Esophagus muscularis mucosa (tissue), 4 donors: Measurements from ENCODE around the gene MRPS11. TPM values are rescaled to one million over a fixed set of nuclear protein-coding genes. Genes with fewer than 3 reads are reported as not detected.
A peak's percentile ranks its signal among the peaks of the same experiment; 100 is the strongest.
"Not testable (repeated sequence)": the region's sequence is repeated elsewhere in the genome, so short reads cannot be mapped to it uniquely, and the experiment has no call there.

Experiments
- DNase-seq: peaks from one replicate; pipeline ENCODE4 v3.0.0-alpha.2; 2017; ENCODE audit errors: extremely low spot score
- H3K27ac ChIP-seq, 4 donors: fragments of 200-600 bp; sonication (generic); replicated peaks in 1 of 4; 1 replicate in 3 of 4; 2 replicates in 1 of 4; pipeline ENCODE4 v1.5.1; 2016 to 2019; ENCODE audit warnings: mild to moderate bottlenecking in 1 of 4
- H3K27me3 ChIP-seq, 4 donors: fragments of 200-600 bp; sonication (generic); one replicate each; pipeline versions ENCODE4 v1.5.1 to v1.6.0; 2016 to 2019
- H3K36me3 ChIP-seq, 4 donors: fragments of 200-600 bp; sonication (generic); one replicate each; pipeline ENCODE4 v1.5.1; 2016 to 2019
- H3K4me1 ChIP-seq, 4 donors: fragments of 200-600 bp; sonication (generic); one replicate each; pipeline ENCODE4 v1.5.1; 2016 to 2019
- H3K4me3 ChIP-seq, 4 donors: fragments of 200-600 bp; sonication (generic); 1 replicate in 2 of 4; 2 replicates in 2 of 4; pipeline ENCODE4 v1.5.1; 2016 to 2019; ENCODE audit warnings: mild to moderate bottlenecking in 4 of 4, moderate library complexity in 1 of 4
- H3K9me3 ChIP-seq, 4 donors: fragments of 200-600 bp; sonication (generic); 1 replicate in 3 of 4; 2 replicates in 1 of 4; pipeline ENCODE4 v1.5.1; 2016 to 2019
- CTCF ChIP-seq, 3 experiments: fragments of 200-600 bp in 2 of 3; fragments of 450-650 bp in 1 of 3; sonication (generic) in 2 of 3; IDR thresholded peaks; one replicate each; pipeline ENCODE4 v1.5.1; 2017 to 2019; ENCODE audit warnings: antibody characterized with exemption in 3 of 3, mild to moderate bottlenecking in 2 of 3, moderate library complexity in 1 of 3
- EP300 ChIP-seq: sonication (generic); formaldehyde crosslinking; IDR thresholded peaks from one replicate; pipeline ENCODE4 v1.6.1; 2017; ENCODE audit warnings: antibody characterized with exemption
- POLR2A ChIP-seq: fragments of 450-650 bp; IDR thresholded peaks from one replicate; pipeline ENCODE4 v1.6.1; 2017; ENCODE audit warnings: antibody characterized with exemption, moderate library complexity, mild to moderate bottlenecking, low read depth
- POLR2AphosphoS5 ChIP-seq, 2 donors: sonication (generic); formaldehyde crosslinking; IDR thresholded peaks; one replicate each; pipeline ENCODE4 v1.6.1; 2017; ENCODE audit warnings: antibody characterized with exemption in 2 of 2
- WGBS: methylation state at CpG from one replicate; pipeline ENCODE4 v1.1.5; 2018; 5-methylcytosine and 5-hydroxymethylcytosine counted together
- intact Hi-C: fragments of 100-400 bp; cut with DNase I; formaldehyde crosslinking; loops from one replicate; pipeline ENCODE4 v1.15.1; 2023
- total RNA-seq, 4 donors: library from RNA; depleted of rRNA; stranded (reverse); fragments of >200 nt; gene quantifications; one replicate each; pipeline versions ENCODE4 v1.1.0 to v1.2.1, GENCODE V29; 2016

The MRPS11 gene
- total RNA-seq, 4 donors from 2014 or later = 25.7 to 44.9 (median 34.2) TPM

DNA sequence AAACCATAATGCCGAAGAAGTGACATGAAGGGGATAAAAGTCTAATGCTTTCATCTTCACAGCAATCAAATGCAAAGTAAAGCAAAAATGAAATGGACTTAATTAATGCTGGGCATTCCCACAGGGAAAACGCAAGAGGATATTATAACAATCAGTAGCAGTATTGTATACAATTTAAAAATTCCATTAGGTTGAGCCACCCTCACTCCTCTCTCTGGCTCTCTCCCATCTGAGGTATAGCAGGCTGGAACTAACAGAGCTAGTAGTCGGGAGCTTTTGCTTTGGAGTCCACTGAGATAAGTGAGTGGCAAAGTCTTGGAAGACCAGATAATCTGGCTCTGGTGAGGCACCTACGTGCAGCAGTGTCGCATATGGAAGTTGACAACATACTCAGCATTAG, 45.1 kb downstream of the MRPS11 start:
- Histone ChIP-seq H3K4me1 (no peaks in the 10 kb centered on the region), H3K27ac (no peak overlapping the region), H3K9me3 (no peaks in the 10 kb centered on the region), H3K27me3 (no peaks in the 10 kb centered on the region), H3K36me3 (peaks cover 28 to 79% (median 64%) of the 10 kb centered on the region in 4 donors), H3K4me3 (no peak overlapping the region)
- peak; percentile 47 for DNase-seq
- TF ChIP-seq CTCF (IDR thresholded peaks at IDR 0.05) = no peak
- no peak for TF ChIP-seq EP300
- TF ChIP-seq POLR2A = no peak
- TF ChIP-seq POLR2AphosphoS5 (IDR thresholded peaks at IDR 0.05) = no peak
- intact Hi-C loops = no loop called here
- 81% methylated on average over 5 of the region's 5 CpGs for WGBS

- H3K27ac ChIP-seq = no peak overlapping the region
- H3K9me3 ChIP-seq = no peaks in the 10 kb centered on the region
- no peak for TF ChIP-seq POLR2A
- TF ChIP-seq CTCF (IDR thresholded peaks at IDR 0.05) = no peak
- no peak for TF ChIP-seq POLR2AphosphoS5 (IDR thresholded peaks at IDR 0.05)
- TF ChIP-seq EP300 = no peak
- peaks cover 22 to 73% (median 58%) of the 10 kb centered on the region in 4 donors for H3K36me3 ChIP-seq
- no peaks in the 10 kb centered on the region for H3K4me1 ChIP-seq
- intact Hi-C loops = no loop called here
- H3K27me3 ChIP-seq = no peaks in the 10 kb centered on the region
- 84% methylated on average over 5 of the region's 5 CpGs for WGBS
- DNase-seq = no peak
- H3K4me3 ChIP-seq = no peak overlapping the region
These were observed 45.7 kb downstream of the MRPS11 start for GRCh38 chr15:88513195-88513594.

- no peak overlapping the region for H3K27ac ChIP-seq
- no peak for TF ChIP-seq EP300
- no peak for DNase-seq
- 94% methylated on average over 3 of the region's 3 CpGs for WGBS
- peaks cover 0 to 27% (median 16%) of the 10 kb centered on the region in 4 donors for H3K36me3 ChIP-seq
- no peaks in the 10 kb centered on the region for H3K4me1 ChIP-seq
- intact Hi-C loops = no loop called here
- H3K27me3 ChIP-seq = no peaks in the 10 kb centered on the region
- H3K9me3 ChIP-seq = no peaks in the 10 kb centered on the region
- H3K4me3 ChIP-seq = no peak overlapping the region
These were observed 51.4 kb downstream of the MRPS11 start for GRCh38 chr15:88518903-88519302.

DNA sequence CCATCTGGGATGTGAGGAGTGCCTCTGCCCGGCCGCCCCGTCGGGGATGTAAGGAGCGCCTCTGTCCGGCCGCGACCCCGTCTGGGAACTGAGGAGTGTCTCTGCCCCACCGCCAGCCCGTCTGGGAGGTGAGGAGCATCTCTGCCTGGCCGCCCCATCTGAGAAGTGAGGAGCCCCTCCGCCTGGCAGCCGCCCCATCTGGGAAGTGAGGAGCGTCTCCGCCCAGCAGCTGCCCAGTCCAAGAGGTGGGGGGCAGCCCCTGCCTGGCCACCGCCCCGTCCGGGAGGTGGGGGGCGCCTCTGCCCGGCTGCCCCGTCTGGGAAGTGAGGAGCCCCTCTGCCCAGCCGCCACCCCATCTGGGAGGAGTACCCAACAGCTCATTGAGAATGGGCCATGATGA, 56.6 kb downstream of the MRPS11 start:
- H3K27me3 ChIP-seq, H3K9me3 ChIP-seq, H3K4me1 ChIP-seq, intact Hi-C loops, H3K4me3 ChIP-seq, DNase-seq, H3K27ac ChIP-seq: not testable (repeated sequence)
- 98% methylated on average over 7 of the region's 23 CpGs for WGBS
- H3K36me3 ChIP-seq = peaks cover 7 to 43% (median 16%) of the 10 kb centered on the region in 4 donors

DNA sequence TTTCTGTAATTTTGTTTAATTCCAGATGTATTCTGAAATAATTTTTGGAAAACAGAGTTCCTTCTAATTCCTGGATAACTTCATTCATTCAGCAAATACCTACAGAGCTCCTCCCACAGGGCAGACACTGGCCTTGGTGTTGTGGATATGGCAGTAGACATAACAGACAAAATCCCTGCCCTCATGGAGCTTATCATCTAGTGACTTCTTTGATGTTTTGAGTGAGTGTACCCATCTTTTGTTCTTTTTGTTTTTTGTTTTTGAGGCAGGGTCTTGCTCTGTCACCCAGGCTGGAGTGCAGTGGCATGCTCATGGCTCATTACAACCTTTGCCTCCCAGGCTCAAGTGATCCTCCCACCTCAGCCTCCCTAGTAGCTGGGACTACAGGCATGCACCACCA, 57.9 kb downstream of the MRPS11 start:
- H3K4me1 ChIP-seq = no peaks in the 10 kb centered on the region
- no peaks in the 10 kb centered on the region for H3K27me3 ChIP-seq
- no peak for DNase-seq
- intact Hi-C loops = no loop called here
- H3K9me3 ChIP-seq = no peaks in the 10 kb centered on the region
- H3K4me3 ChIP-seq = no peak overlapping the region
- TF ChIP-seq POLR2A = no peak
- no peak for TF ChIP-seq POLR2AphosphoS5 (IDR thresholded peaks at IDR 0.05)
- TF ChIP-seq CTCF (IDR thresholded peaks at IDR 0.05) = no peak
- no peak for TF ChIP-seq EP300
- peaks cover 8 to 56% (median 23%) of the 10 kb centered on the region in 4 donors for H3K36me3 ChIP-seq
- no peak overlapping the region for H3K27ac ChIP-seq

GRCh38 chr15:88526247-88526879, 58.9 kb downstream of the MRPS11 start:
- Histone ChIP-seq H3K4me3 (no peak overlapping the region), H3K27me3 (no peaks in the 10 kb centered on the region), H3K9me3 (no peaks in the 10 kb centered on the region), H3K27ac (no peak overlapping the region), H3K4me1 (no peaks in the 10 kb centered on the region), H3K36me3 (peaks cover 17 to 66% (median 32%) of the 10 kb centered on the region in 4 donors)
- TF ChIP-seq POLR2AphosphoS5 (IDR thresholded peaks at IDR 0.05) (no peak), CTCF (IDR thresholded peaks at IDR 0.05) (no peak)
- no peak for DNase-seq
- intact Hi-C loops = no loop called here
